Naive thymus-derived CD4-positive, alpha-beta T cell (primary cell): ENCODE results near the gene PRR4. TPM values are rescaled to one million over a fixed set of nuclear protein-coding genes. Genes with fewer than 3 reads are reported as not detected.

Experiments used
- ATAC-seq: fragments of 150-1000 bp; cut with Tn5 transposase; 2 replicates; pipeline ENCODE4 v1.10.0; 2021; ENCODE audit warnings: mild to moderate bottlenecking, moderate library complexity
- CTCF ChIA-PET: fragments of 350-600 bp; sonication (Branson Sonifier 250); formaldehyde crosslinking; loops from one replicate; lab custom pipeline; 2021; ENCODE audit warnings: antibody characterized with exemption; lab: Charles Lee
- POLR2A ChIA-PET: fragments of 350-600 bp; sonication (Branson Sonifier 250); formaldehyde crosslinking; loops from one replicate; lab custom pipeline; 2021; ENCODE audit warnings: antibody characterized with exemption, inconsistent platforms; lab: Charles Lee
- DNase-seq, 9 donors: peaks; one replicate each; pipeline versions ENCODE4 v3.0.0 to v3.0.0-alpha.2; 2020 to 2022; ENCODE audit warnings: mixed read lengths in 1 of 9
- H3K27ac ChIP-seq: one replicate; pipeline ENCODE4 v1.7.0; 2013; ENCODE audit warnings: mild to moderate bottlenecking, low read depth, low read length, moderate library complexity
- H3K27me3 ChIP-seq, 2 donors: one replicate each; pipeline ENCODE4 v1.7.0; 2013; ENCODE audit warnings: low read length in 2 of 2, mild to moderate bottlenecking in 2 of 2, moderate library complexity in 2 of 2; ENCODE audit not compliant: control insufficient read depth in 2 of 2, insufficient read depth in 2 of 2
- H3K36me3 ChIP-seq, 3 experiments: 1 replicate in 2 of 3; 2 replicates in 1 of 3; pipeline ENCODE4 v1.7.0; 2013; ENCODE audit warnings: low read length in 3 of 3, mild to moderate bottlenecking in 3 of 3, moderate library complexity in 1 of 3; ENCODE audit not compliant: insufficient read depth in 3 of 3, control insufficient read depth in 2 of 3
- H3K4me1 ChIP-seq, 2 donors: one replicate each; pipeline ENCODE4 v1.7.0; 2013; ENCODE audit warnings: low read length in 2 of 2, mild to moderate bottlenecking in 2 of 2, moderate library complexity in 1 of 2; ENCODE audit not compliant: control insufficient read depth in 2 of 2, insufficient read depth in 2 of 2
- H3K4me3 ChIP-seq: 2 replicates; pipeline ENCODE4 v1.7.0; 2013; ENCODE audit warnings: mild to moderate bottlenecking, low read length
- H3K9me3 ChIP-seq, 3 experiments: 1 replicate in 2 of 3; 2 replicates in 1 of 3; pipeline ENCODE4 v1.7.0; 2013; ENCODE audit warnings: low read length in 3 of 3; ENCODE audit not compliant: control insufficient read depth in 2 of 3
- H3K27ac Mint-ChIP-seq, 9 donors: one replicate each; pipeline ENCODE4 v1.8.0; 2020 to 2022; ENCODE audit warnings: mixed read lengths in 9 of 9, mild to moderate bottlenecking in 8 of 9, moderate library complexity in 5 of 9, inconsistent platforms in 2 of 9
- H3K27me3 Mint-ChIP-seq, 5 donors: one replicate each; pipeline ENCODE4 v1.8.0; 2021 to 2022; ENCODE audit warnings: mixed read lengths in 5 of 5, mild to moderate bottlenecking in 1 of 5
- H3K36me3 Mint-ChIP-seq, 5 donors: one replicate each; pipeline ENCODE4 v1.8.0; 2020 to 2022; ENCODE audit warnings: mixed read lengths in 5 of 5, mild to moderate bottlenecking in 3 of 5, inconsistent platforms in 1 of 5
- H3K4me1 Mint-ChIP-seq, 7 donors: one replicate each; pipeline ENCODE4 v1.8.0; 2020 to 2022; ENCODE audit warnings: mixed read lengths in 7 of 7, mild to moderate bottlenecking in 3 of 7, inconsistent platforms in 1 of 7
- H3K4me3 Mint-ChIP-seq, 10 donors: one replicate each; pipeline ENCODE4 v1.8.0; 2020 to 2022; ENCODE audit warnings: mild to moderate bottlenecking in 10 of 10, mixed read lengths in 10 of 10, moderate library complexity in 6 of 10, inconsistent platforms in 2 of 10
- H3K9me3 Mint-ChIP-seq, 11 donors: one replicate each; pipeline ENCODE4 v1.8.0; 2020 to 2022; ENCODE audit warnings: mixed read lengths in 11 of 11, mild to moderate bottlenecking in 4 of 11, inconsistent platforms in 1 of 11, moderate library complexity in 1 of 11
- intact Hi-C, 2 donors: fragments of 100-400 bp; cut with micrococcal nuclease; formaldehyde crosslinking; loops; one replicate each; pipeline ENCODE4 v1.15.1; 2023
- polyA plus RNA-seq, 2 donors: library from polyadenylated mRNA; unstranded; fragments of 300-500 nt; fragmentation: Illumina TruSeq; gene quantifications; one replicate each; pipeline ENCODE4 v1.2.3, GENCODE V29; 2021
- total RNA-seq, 6 experiments: library from RNA in 5 of 6; stranded (reverse) in 5 of 6; gene quantifications; 1 replicate in 5 of 6; 2 replicates in 1 of 6; pipeline ENCODE4 v1.2.3 and lab custom pipeline; 2021 to 2026

PRR4 gene
- total and polyA plus RNA-seq, 7 experiments from 2014 or later = 2.1 to 4.6 (median 2.6) TPM

GRCh38 chr12:10810068-10810467 is 39.2 kb downstream of the PRR4 start, which contains the start of gene TAS2R9:
TSS of gene TAS2R9 (minus strand) at chr12:10810168. CDS start at chr12:10810075, 93 bp downstream.
- DNase-seq (no peak), ATAC-seq (no peak)
- no peaks in the 10 kb centered on the region for H3K4me1 Mint-ChIP-seq
- peaks cover 27 to 39% (median 33%) of the 10 kb centered on the region in 5 donors for H3K27me3 Mint-ChIP-seq
- H3K4me3 ChIP-seq = no peak within 1 kb of the TSS
- H3K27me3 ChIP-seq = no peaks in the 10 kb centered on the region
- no peak within 1 kb of the TSS for H3K27ac ChIP-seq
- no peaks in the 10 kb centered on the region for H3K36me3 ChIP-seq
- no peaks in the 10 kb centered on the region for H3K9me3 Mint-ChIP-seq
- H3K4me3 Mint-ChIP-seq = no peak within 1 kb of the TSS
- intact Hi-C loops = no loop called here
- H3K27ac Mint-ChIP-seq = no peak within 1 kb of the TSS
- ChIA-PET POLR2A (no interaction called here), CTCF (no interaction called here)
- no peaks in the 10 kb centered on the region for H3K4me1 ChIP-seq
- no peaks in the 10 kb centered on the region for H3K36me3 Mint-ChIP-seq
- H3K9me3 ChIP-seq = no peaks in the 10 kb centered on the region

- Histone ChIP-seq H3K9me3 (no peaks in the 10 kb centered on the region), H3K27ac (no peak within 1 kb of the TSS), H3K27me3 (no peaks in the 10 kb centered on the region), H3K4me3 (no peak within 1 kb of the TSS), H3K36me3 (no peaks in the 10 kb centered on the region), H3K4me1 (no peaks in the 10 kb centered on the region)
- no peak within 1 kb of the TSS for H3K27ac Mint-ChIP-seq
- ChIA-PET POLR2A (no interaction called here), CTCF (no interaction called here)
- H3K9me3 Mint-ChIP-seq = no peaks in the 10 kb centered on the region
- H3K36me3 Mint-ChIP-seq = no peaks in the 10 kb centered on the region
- intact Hi-C loops = no loop called here
- DNase-seq (no peak), ATAC-seq (no peak)
- peaks cover 23 to 44% (median 32%) of the 10 kb centered on the region in 5 donors for H3K27me3 Mint-ChIP-seq
- H3K4me3 Mint-ChIP-seq = no peak within 1 kb of the TSS
- no peaks in the 10 kb centered on the region for H3K4me1 Mint-ChIP-seq
These were observed 42.1 kb downstream of the PRR4 start, which contains the start of gene TAS2R8 for GRCh38 chr12:10807186-10807585. TSS of gene TAS2R8 (minus strand) at chr12:10807286. CDS start at chr12:10806980, 306 bp downstream.

GRCh38 chr12:10802587-10802986 is 46.7 kb downstream of the PRR4 start, which contains the start of gene TAS2R7:
TSS of gene TAS2R7 (minus strand) at chr12:10802627. CDS start at chr12:10802570, 57 bp downstream.
- peaks cover 23 to 36% (median 31%) of the 10 kb centered on the region in 5 donors for H3K27me3 Mint-ChIP-seq

GRCh38 chr12:10801741-10802140 is 47.5 kb downstream of the PRR4 start:
- H3K9me3 Mint-ChIP-seq = no peaks in the 10 kb centered on the region
- Histone ChIP-seq H3K27ac (no peak overlapping the region), H3K9me3 (no peaks in the 10 kb centered on the region), H3K4me3 (no peak overlapping the region), H3K4me1 (no peaks in the 10 kb centered on the region), H3K27me3 (peaks cover 0 to 2% of the 10 kb centered on the region in 2 donors), H3K36me3 (no peaks in the 10 kb centered on the region)
- intact Hi-C loops = no loop called here
- ChIA-PET CTCF (no interaction called here), POLR2A (no interaction called here)
- H3K27ac Mint-ChIP-seq = no peak overlapping the region
- no peaks in the 10 kb centered on the region for H3K4me1 Mint-ChIP-seq
- peaks cover 24 to 39% (median 33%) of the 10 kb centered on the region in 5 donors for H3K27me3 Mint-ChIP-seq
- H3K36me3 Mint-ChIP-seq = no peaks in the 10 kb centered on the region
- no peak for ATAC-seq
- no peak overlapping the region for H3K4me3 Mint-ChIP-seq
- no peak for DNase-seq

More at GRCh38 chr12:10802587-10802986, 46.7 kb downstream of the PRR4 start, which contains the start of gene TAS2R7:
- H3K4me1 Mint-ChIP-seq = no peaks in the 10 kb centered on the region
- Histone ChIP-seq H3K4me3 (no peak within 1 kb of the TSS), H3K36me3 (no peaks in the 10 kb centered on the region), H3K9me3 (no peaks in the 10 kb centered on the region), H3K4me1 (no peaks in the 10 kb centered on the region), H3K27ac (no peak within 1 kb of the TSS), H3K27me3 (no peaks in the 10 kb centered on the region)
- H3K9me3 Mint-ChIP-seq = no peaks in the 10 kb centered on the region
- intact Hi-C loops = no loop called here
- no peaks in the 10 kb centered on the region for H3K36me3 Mint-ChIP-seq
- ATAC-seq (no peak), DNase-seq (no peak)
- POLR2A ChIA-PET = no interaction called here
- no peak within 1 kb of the TSS for H3K4me3 Mint-ChIP-seq
- CTCF ChIA-PET = interaction anchor here (0.6 kb wide), 1 partner anchor 17 kb away, joined by 3 read pairs; no protein-coding TSS in a partner anchor
- no peak within 1 kb of the TSS for H3K27ac Mint-ChIP-seq

Other genes starting within 250 kb of the PRR4 start
- gene MAGOHB, start 235.9 kb downstream of the PRR4 start, total RNA-seq = 10 to 100 TPM; 12.1 to 43.1 (median 24.8) TPM
- gene MAGOHB, start 235.9 kb downstream of the PRR4 start, polyA plus RNA-seq = 10 to 100 TPM; 26.0 to 61.6 TPM
- 1 to 10 TPM in 1 of 5 experiments, under 1 TPM in 2, not detected in 2; 0.24 to 1.6 (median 0.34) TPM for gene STYK1, start 175.4 kb downstream of the PRR4 start, total RNA-seq
- gene STYK1, start 175.4 kb downstream of the PRR4 start, polyA plus RNA-seq = not detected
- 100 to 1,000 TPM in 2 of 5 experiments, 10 to 100 TPM in 1, 1 to 10 TPM in 2; 4.5 to 162 (median 60.9) TPM for gene YBX3, start 126.2 kb downstream of the PRR4 start, total RNA-seq
- gene YBX3, start 126.2 kb downstream of the PRR4 start, polyA plus RNA-seq = 1 to 10 TPM; 5.1 to 6.4 TPM
- gene TAS2R7, start 46.8 kb downstream of the PRR4 start, total RNA-seq = not detected
- not detected for gene TAS2R7, start 46.8 kb downstream of the PRR4 start, polyA plus RNA-seq
- gene TAS2R8, start 42.2 kb downstream of the PRR4 start, total RNA-seq = not detected
- not detected for gene TAS2R8, start 42.2 kb downstream of the PRR4 start, polyA plus RNA-seq
- gene TAS2R9, start 39.3 kb downstream of the PRR4 start, total RNA-seq = not detected
- not detected for gene TAS2R9, start 39.3 kb downstream of the PRR4 start, polyA plus RNA-seq
- gene TAS2R10, start 23.1 kb downstream of the PRR4 start, total RNA-seq = 1 to 10 TPM in 1 of 5 experiments, under 1 TPM in 3, not detected in 1; 0.37 to 1.2 (median 0.93) TPM
- not detected for gene TAS2R10, start 23.1 kb downstream of the PRR4 start, polyA plus RNA-seq
- 10 to 100 TPM; 19.9 to 37.8 (median 29.8) TPM for gene PRH1, start 34.8 kb upstream of the PRR4 start, total RNA-seq
- gene PRH1, start 34.8 kb upstream of the PRR4 start, polyA plus RNA-seq = 10 to 100 TPM in 1 of 2 donors, 1 to 10 TPM in 1; 7.9 to 10.7 TPM
- 1 to 10 TPM in 4 of 5 experiments, under 1 TPM in 1; 0.72 to 2.1 (median 1.4) TPM for gene TAS2R13, start 60.1 kb upstream of the PRR4 start, total RNA-seq
- gene TAS2R13, start 60.1 kb upstream of the PRR4 start, polyA plus RNA-seq = not detected
- under 1 TPM in 2 of 5 experiments, not detected in 3; 0.51 to 0.65 TPM for gene PRH2, start 79.8 kb upstream of the PRR4 start, total RNA-seq
- not detected for gene PRH2, start 79.8 kb upstream of the PRR4 start, polyA plus RNA-seq
- 1 to 10 TPM; 2.2 to 3.3 (median 2.6) TPM for gene TAS2R14, start 89.8 kb upstream of the PRR4 start, total RNA-seq
- under 1 TPM; 0.60 to 0.91 TPM for gene TAS2R14, start 89.8 kb upstream of the PRR4 start, polyA plus RNA-seq
- gene TAS2R50, start 137.4 kb upstream of the PRR4 start, total RNA-seq = 1 to 10 TPM in 4 of 5 experiments, under 1 TPM in 1; 0.72 to 1.9 (median 1.5) TPM
- not detected for gene TAS2R50, start 137.4 kb upstream of the PRR4 start, polyA plus RNA-seq
- gene TAS2R20, start 148.8 kb upstream of the PRR4 start, total RNA-seq = 1 to 10 TPM; 1.6 to 3.5 (median 2.3) TPM
- under 1 TPM in 1 of 2 donors, not detected in 1; 0.15 TPM for gene TAS2R20, start 148.8 kb upstream of the PRR4 start, polyA plus RNA-seq
- 1 to 10 TPM; 1.8 to 4.9 (median 3.4) TPM for gene TAS2R19, start 173.1 kb upstream of the PRR4 start, total RNA-seq
- under 1 TPM; 0.24 to 0.39 TPM for gene TAS2R19, start 173.1 kb upstream of the PRR4 start, polyA plus RNA-seq
- gene TAS2R31, start 181.9 kb upstream of the PRR4 start, total RNA-seq = 1 to 10 TPM; 1.5 to 6.2 (median 3.6) TPM
- gene TAS2R31, start 181.9 kb upstream of the PRR4 start, polyA plus RNA-seq = under 1 TPM in 1 of 2 donors, not detected in 1; 0.26 TPM
- gene TAS2R46, start 212.8 kb upstream of the PRR4 start, total RNA-seq = 1 to 10 TPM; 1.2 to 3.4 (median 2.7) TPM
- under 1 TPM in 1 of 2 donors, not detected in 1; 0.21 TPM for gene TAS2R46, start 212.8 kb upstream of the PRR4 start, polyA plus RNA-seq
- 1 to 10 TPM; 1.1 to 2.1 (median 1.7) TPM for gene TAS2R43, start 242.8 kb upstream of the PRR4 start, total RNA-seq
- under 1 TPM in 1 of 2 donors, not detected in 1; 0.32 TPM for gene TAS2R43, start 242.8 kb upstream of the PRR4 start, polyA plus RNA-seq